ENCODE measurements around the gene USP13.

Gene USP13

GRCh38 chr3:179723617-179724016, 70.8 kb downstream of the USP13 start:
- TF ChIP-seq CTCF (IDR thresholded peaks at IDR 0.05; ENCODE audit: low read depth, low read length, missing control alignments) = no peak
- no peak for DNase-seq (ENCODE audit: low read depth)
- H3K4me3 ChIP-seq (ENCODE audit: low read depth, low read length) = no peak overlapping the region

- no peak overlapping the region for H3K4me3 ChIP-seq (ENCODE audit: low read depth, low read length)
- no peak for TF ChIP-seq CTCF (IDR thresholded peaks at IDR 0.05; ENCODE audit: low read depth, low read length, missing control alignments)
- DNase-seq (ENCODE audit: low read depth) = no peak
Observed at GRCh38 chr3:179726075-179726699, 73.3 kb downstream of the USP13 start.

GRCh38 chr3:179729086-179729485, 76.2 kb downstream of the USP13 start:
- no peak for TF ChIP-seq CTCF (IDR thresholded peaks at IDR 0.05; ENCODE audit: low read depth, low read length, missing control alignments)
- DNase-seq (ENCODE audit: low read depth) = no peak
- no peak overlapping the region for H3K4me3 ChIP-seq (ENCODE audit: low read depth, low read length)

DNA sequence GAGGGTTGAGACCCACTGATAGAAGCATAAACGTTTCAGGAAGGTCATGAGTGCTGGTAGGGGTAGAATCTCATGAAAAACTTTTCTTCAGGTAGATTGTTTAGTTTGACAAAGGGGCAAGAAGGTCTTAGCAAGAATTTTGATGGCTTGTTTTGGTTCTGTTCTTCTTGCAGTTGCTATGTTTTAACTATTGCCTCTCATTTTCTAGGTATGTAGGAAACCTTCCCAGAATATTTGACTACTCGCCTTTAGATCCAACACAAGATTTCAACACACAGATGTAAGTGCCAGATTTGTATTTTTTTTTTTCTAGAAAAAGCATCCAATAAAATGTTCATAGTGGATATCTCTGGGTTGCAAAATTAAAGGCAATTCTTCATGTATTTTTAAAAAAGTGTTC, 77.1 kb downstream of the USP13 start:
- TF ChIP-seq CTCF (IDR thresholded peaks at IDR 0.05; ENCODE audit: low read depth, low read length, missing control alignments) = no peak
- no peak overlapping the region for H3K4me3 ChIP-seq (ENCODE audit: low read depth, low read length)
- DNase-seq (ENCODE audit: low read depth) = no peak

GRCh38 chr3:179730506-179730905, 77.7 kb downstream of the USP13 start:
- TF ChIP-seq CTCF (IDR thresholded peaks at IDR 0.05; ENCODE audit: low read depth, low read length, missing control alignments) = no peak
- no peak overlapping the region for H3K4me3 ChIP-seq (ENCODE audit: low read depth, low read length)
- DNase-seq (ENCODE audit: low read depth) = no peak

- TF ChIP-seq CTCF (IDR thresholded peaks at IDR 0.05; ENCODE audit: low read depth, low read length, missing control alignments) = no peak
- no peak for DNase-seq (ENCODE audit: low read depth)
- H3K4me3 ChIP-seq (ENCODE audit: low read depth, low read length) = no peak overlapping the region
Observed at GRCh38 chr3:179731544-179731943, 78.7 kb downstream of the USP13 start.

GRCh38 chr3:179732661-179733348, 80.0 kb downstream of the USP13 start:
- no peak overlapping the region for H3K4me3 ChIP-seq (ENCODE audit: low read depth, low read length)
- no peak for TF ChIP-seq CTCF (IDR thresholded peaks at IDR 0.05; ENCODE audit: low read depth, low read length, missing control alignments)
- no peak for DNase-seq (ENCODE audit: low read depth)
